Nucleus accumbens (tissue), 56 donors: ENCODE measurements around the gene PHF21A.
"Not testable (repeated sequence)": the region's sequence is repeated elsewhere in the genome, so short reads cannot be mapped to it uniquely, and the experiment has no call there.

Source experiments
- DNase-seq, 56 donors: peaks; one replicate each; lab custom pipeline; 2025; lab: John Stamatoyannopoulos, UW

Gene PHF21A

DNA sequence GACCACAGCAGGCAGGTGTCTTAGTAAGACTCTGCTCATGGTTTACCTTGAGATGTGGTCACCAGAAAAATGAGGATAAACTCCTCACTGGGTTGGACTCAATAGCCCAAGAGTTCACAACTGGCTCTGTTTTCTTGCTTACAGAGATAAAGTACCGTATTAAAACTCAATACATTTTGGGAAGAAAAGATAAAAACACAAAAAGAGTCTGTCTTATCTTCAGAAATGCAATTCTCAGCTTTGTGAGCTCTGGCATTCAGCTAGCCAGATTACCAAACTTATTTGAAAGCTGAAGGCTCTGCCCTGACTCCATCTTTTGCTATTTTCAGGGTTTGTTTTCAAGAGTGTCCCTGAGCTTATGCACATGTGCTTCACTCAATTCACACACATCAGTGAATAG, 75.4 kb downstream of the PHF21A start:
- no peak for DNase-seq

DNA sequence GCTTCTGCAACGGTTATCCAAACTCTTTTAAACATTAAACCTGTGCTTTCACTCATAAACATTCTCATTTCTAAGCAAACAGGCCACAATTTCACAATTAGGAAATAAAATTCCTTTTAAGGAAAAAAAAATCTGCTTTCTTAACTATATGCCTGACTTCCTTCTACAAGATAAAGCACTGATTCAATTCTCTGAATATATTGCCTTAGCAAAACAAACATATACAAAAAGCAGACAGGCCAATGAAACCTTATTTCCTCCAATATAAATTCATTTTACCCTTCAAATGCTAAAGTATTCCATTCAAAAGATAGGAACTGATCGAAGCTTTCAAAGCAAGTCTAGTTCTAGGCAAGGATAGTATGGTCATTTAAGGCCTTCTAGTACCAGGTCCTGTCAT, 76.7 kb downstream of the PHF21A start:
- DNase-seq = no peak

DNA sequence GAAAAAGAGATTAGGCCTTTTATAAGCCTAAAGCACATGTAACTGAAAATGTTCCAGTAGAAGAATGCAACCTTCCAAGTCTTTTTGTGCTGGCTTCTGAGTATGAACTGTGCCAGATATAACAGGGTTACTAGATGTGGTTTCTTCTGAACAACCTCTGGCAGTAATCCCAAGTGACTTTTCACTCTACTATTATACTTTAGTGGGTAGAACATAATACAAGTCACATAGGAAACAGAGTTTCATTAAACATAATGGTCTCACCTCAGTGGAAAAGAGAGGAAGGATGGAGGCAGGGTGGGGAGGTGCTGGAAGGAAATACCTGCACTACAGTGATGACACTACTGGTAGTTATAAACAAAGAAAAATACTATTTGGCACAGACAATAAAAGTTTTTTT, 81.3 kb downstream of the PHF21A start:
- DNase-seq = no peak

DNA sequence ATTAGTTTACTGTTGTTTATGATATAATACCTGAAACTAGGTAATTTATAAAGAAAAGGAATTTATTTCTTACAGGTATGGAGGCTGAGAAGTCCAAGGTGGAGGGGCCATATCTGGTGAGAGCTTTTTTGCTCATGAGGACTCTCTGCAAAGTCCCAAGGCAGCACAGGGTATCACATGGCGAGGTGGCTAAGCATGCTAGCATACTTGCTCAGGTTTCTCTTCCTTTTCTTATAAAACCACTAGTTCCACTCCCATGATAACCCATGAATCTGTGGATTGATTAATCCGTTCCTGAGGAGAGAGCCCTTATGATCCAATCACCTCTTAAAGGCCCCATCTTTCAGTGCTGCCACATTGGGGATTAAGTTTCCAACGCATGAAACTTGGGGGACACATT, 82.7 kb downstream of the PHF21A start:
- DNase-seq = no peak

DNA sequence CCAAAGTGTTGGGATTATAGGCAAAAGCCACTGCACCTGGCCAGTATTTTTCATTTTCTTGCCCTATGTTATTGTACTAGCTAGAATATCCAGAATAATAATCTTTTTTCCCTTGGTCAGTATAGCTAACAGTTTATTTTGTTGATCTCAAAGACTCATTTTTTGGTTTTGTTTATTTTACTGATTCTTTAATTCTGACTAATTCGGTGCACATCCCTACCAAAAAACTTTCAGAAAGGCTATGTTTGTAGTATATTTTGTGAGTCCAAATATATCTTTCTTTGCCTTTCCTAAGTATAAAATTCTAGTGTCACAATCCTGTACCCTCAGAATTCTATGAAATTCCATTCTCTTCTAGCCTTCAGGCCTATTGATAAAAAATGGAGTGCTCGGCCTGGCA, 84.3 kb downstream of the PHF21A start:
- no peak for DNase-seq

DNA sequence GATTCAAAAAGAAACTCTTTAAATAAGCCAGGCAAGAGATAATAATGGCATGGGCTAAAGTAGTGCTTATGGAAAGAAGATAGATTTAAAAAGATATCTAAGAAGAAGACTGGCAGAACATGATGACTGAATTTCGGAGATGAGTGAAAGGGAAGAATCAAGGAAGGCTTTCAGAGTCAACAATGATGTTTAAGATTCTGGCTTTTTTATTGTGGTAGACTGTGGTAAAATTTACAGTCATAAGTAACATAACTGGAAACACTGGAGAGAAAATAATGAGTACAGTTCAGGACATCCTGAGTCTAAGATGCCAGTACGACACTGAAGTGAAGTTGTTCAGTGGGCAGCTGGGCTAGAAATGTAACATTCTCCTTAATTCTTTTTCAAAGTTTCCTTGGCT, 85.2 kb downstream of the PHF21A start:
- no peak for DNase-seq

DNA sequence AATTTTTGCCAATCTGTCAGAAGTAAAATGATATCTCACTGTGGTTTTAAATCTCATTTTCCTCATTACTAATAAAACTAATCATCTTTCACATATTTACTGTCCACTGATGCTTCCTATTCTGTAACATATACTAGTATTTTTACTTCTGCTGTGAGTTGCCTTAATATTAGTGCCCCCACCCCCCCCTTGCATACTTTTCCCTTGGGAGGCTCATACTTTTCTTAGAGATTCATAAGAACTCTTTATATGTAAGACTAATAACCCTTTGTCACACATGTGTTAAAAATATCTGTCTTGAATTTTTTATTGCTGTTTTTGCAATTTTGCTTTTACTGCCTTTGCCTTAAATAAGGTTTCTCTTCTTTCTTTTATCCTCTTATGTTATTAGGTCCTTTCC, 87.2 kb downstream of the PHF21A start:
- no peak for DNase-seq

DNA sequence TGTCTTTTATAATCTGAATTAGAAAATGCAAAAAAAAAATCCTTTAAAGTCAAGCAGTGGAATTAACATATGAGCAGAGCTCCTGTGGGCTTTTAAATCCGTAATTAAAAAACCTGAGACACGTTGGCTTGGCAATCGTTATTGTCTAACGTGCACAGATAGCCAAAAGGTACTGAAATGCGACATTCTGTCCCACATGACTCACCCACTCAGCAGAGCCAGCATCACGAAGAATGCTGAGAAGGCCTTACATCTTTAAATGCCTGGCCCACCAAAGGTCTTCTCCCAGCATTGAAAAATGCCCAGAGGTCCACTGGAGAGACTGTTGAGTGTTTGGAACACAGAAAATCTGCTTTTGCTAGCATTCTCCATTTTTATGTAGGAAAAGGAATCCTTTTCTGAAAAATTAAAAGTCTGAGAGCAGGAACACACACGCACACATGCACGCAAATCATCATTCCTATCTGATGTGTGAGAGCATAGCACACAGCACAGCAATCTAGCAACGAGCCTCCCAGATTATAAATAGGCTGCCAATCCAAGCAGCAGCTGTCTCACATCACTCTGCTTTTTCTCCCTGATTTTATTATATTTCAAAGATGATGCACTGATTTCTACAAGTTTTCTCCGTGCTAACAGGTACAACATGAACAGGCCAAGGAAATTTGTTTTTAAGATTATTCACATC, 94.5 kb downstream of the PHF21A start:
- peak in 15 of 56 donors; percentile 4 to 53 (median 21) for DNase-seq

DNA sequence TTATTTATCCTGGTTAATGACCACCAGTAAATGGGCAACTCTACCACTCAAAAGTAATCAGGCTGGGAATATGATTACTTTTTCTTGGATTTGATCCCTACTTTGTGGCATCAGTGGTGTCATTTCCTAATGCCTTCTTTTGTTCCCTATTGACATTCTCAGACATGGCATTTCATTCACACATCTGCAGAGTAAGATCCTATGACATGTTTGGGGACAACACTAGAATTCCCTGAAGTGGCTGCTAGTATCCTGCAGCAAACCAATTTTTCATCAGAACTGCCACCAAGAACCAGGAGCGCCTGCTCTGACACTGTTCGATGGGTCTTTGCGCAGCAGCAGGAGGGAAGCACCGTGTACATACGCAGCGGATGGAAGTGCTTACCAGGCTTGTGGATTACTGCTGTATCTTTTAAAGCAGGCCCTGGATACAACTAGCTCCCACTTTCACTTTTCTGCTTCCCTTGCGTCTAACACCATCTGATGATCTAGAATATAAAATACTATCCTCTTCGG, 101.1 kb downstream of the PHF21A start:
- no peak for DNase-seq

DNA sequence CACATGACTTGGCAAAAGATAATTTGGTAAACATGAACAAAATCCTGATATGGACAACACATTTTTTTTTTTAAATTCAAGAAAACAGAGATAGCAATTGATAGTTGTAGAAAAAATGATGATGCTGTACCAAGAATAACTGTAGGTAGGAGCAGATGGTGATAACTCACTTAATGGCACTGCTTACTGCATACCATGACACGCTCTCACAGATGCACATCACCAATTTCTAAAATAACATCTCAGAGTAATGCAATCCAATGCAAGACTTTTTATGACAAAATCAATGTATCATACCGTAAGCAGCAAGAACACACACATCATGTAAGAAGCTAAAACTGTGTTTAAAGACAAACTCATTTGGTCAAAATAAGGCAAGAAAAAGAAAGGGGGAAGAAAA, 102.6 kb downstream of the PHF21A start:
- no peak for DNase-seq

DNA sequence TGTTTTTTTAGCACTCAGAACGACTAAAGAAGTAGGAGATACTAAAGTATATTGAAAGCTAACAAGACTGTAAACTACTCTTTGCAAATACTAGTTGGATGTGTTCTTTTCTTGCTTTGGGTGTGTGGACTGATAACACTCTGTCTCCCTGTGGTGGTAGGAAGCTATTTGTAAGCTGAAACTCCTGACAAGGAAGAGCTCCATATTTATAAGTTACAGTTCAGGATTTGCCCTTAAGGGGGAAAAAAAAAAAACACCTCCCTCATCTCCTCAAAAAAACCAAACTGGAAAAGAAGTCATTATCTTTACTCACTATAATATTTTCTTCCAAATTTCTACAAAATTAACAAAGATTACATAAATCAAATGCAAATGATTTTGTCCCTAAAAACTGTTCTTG, 103.9 kb downstream of the PHF21A start:
- DNase-seq = no peak

DNA sequence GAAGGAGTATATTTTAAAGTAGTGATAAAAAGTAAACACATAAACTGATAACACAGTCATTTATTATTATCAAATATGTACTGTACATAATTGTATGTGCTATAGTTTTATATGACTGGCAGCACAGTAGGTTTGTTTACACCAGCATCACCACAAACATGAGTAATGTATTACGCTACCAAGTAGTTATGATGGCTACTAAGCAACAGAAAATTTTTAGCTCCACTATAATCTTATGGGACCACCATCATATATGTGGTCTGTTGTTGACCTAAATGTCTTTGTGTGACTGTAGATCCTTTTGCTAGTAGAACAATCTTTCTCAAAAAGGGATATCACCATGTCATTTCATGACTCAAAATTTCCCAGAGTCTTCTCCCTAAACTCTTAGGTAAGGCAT, 105.3 kb downstream of the PHF21A start:
- DNase-seq = no peak

DNA sequence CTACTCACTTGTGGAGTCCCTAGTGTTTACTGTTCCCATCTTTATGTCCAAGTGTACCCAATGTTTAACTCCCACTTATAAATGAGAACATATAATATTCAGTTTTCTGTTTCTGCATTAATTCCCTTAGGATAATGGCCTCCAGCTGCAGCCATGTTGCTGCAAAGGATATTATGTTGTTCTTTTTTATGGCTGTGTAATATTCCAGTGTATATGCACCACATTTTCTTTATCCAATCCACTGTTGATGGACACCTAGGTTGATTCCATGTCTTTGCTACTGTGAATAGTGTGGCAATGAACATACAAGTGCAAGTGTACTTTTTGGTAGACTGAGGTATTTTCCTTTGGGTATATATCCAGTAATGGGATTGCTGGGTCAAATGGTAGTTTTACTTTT, 107.1 kb downstream of the PHF21A start:
- not testable (repeated sequence) for DNase-seq

DNA sequence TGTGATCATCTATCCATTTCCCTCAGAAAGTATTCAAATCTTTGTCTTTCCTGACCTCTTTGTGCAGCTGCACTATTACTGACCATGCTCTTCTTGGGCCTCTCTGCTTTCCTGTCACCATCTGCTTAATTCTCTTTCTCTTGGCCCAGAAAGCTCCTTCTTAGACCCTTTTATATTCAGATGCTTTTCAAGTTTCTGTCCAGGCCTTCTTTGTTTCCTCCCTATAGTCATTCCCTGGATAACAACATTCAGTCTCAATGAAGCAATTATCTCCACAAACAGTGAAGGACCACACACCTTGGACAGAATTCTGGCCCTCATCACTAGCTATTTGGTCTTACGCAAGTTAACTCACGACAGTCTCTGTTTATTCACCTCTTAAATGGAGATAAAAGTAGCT, 109.1 kb downstream of the PHF21A start:
- DNase-seq = no peak

DNA sequence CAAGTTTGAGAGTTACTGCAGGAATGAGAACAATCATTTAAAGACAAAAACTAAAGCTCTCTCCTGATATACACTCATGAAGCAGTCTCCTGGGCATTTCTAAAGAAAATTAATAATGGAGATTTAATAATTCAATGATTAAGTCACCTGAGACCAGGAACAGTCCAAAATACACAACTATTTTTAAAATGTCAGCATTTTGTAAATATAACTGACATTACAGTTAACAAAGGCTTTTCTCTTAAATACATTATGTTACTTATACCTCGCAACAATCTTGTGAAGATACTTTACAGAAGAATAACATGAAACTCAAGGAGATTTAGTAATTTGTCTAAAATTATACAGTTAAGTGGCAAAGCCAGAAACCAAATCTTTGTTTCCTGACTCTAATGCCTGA, 111.2 kb downstream of the PHF21A start:
- no peak for DNase-seq

DNA sequence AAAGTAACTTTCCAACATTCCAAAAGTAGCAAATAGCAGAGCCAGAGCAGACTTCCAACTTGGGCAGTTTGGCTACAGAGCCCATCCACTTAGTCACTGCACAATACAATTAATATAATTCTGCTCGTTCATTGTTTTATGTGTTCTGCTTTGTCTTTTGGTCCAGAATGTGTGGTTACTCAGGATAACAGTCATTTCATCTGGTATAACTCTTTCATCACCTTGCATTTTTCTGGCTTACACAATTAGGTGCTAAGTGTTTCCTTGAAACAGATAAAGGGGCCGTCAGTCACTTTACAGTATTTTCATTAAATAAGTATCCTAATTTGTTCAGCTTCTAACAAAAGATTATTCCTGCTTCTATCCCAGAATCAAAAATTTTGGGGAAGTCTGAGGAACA, 111.6 kb downstream of the PHF21A start:
- no peak for DNase-seq

DNA sequence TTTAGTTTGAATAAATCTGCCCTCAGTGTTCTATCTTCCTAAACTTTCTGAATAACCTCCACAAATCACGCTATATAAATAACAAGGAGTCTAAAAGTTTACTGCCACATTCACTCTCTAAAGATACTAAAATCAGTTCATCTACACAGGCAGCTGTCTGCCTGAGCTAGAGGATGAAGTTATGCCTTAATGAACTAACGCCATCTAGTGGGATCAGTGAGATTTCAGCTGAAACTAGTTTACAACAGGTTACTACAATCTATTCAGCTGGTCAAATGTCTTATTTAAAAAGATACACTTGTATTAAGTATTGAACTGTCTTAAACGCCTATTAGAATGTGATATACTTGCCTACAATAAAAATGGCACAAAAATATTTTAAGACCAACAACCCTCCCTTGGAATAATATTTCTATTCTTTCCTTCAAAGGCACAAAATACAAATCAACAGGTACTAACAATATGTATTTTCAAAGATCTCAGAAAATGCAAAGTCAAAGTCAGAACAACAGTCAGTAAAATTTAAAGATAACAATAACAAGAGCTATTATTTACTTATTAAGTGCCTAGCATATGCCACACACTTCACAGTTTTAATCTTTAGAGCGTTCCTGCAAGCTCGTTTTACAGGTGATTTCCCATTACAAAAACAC, 114.7 kb downstream of the PHF21A start:
- peak in 8 of 56 donors; percentile 2 to 51 (median 24) for DNase-seq

DNA sequence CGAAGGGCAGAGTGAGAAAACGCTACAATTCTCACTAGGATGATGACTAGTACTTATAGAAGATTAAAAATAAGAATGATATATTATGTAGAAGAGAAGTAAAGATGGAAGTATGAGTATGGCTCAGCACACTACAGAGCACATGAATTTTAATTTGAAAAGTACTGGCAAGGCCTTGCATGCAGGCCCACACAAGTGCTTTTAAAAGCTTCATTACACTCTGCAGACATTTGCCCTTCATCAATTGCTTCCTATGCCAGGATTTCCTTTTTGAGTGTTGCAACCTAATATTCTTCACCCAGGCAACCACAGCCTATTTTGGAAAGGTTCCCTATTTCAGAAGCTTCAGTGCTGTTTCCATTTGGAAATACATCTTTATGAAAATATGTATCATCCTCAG, 117.7 kb downstream of the PHF21A start:
- DNase-seq = peak in 2 of 56 donors; percentile 4 to 6

DNA sequence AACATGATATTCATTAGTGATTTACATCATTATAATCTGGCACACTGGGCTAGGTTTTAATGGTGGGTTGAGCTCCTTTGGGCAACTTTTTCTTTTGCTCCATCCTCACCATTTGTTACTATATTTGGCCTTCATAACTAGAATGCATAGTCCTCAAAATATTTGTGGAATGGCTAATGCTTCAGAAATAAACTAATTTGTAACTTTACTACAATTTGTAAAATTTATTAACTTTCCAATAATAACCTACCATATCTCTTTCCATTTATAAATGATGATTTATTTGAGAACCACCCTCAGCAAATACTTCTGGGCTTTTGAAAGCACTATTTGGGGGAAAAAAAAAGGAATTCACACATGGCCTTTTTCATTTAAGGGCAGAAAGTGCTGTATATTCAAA, 119.1 kb downstream of the PHF21A start:
- DNase-seq = no peak

DNA sequence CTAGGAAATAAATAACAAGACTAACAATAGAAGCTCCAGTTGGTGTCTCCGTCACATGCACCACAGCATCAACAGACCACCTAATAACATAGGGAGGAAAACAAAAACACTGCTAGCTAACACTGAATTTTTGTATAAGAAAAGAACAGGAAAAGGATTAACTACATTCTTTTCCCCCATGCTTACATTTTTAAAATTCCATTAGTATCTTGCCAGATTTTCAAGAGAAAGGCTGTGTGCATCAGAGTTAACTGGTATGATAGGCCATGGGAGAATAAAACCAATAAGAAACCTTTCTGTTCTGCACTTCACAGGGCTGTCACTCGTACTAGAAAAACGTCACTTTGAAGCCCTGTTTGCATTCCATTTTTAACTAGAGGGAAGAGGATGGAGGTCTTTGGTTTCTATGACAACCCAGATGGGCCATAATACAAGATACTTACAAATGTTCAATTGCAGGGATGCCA, 119.8 kb downstream of the PHF21A start:
- no peak for DNase-seq

DNA sequence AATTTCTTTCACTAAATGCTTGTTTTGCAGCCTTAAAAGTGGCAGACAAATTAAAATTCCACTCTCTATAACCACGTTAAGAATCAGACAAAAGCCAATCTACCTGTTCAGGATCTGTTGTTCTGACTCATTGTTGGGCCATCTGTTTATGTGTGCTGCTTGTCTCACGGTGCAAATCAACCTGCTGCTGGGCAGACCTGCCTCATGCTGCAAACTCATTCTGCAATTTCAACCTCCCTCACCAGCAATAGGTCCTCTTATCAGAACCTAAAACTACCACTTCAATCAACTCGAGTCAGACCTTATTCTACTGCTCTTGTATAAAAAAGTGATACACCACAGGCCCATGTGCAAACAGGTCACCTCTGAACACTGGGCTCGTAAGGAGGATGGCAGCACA, 123.7 kb downstream of the PHF21A start:
- DNase-seq = no peak

DNA sequence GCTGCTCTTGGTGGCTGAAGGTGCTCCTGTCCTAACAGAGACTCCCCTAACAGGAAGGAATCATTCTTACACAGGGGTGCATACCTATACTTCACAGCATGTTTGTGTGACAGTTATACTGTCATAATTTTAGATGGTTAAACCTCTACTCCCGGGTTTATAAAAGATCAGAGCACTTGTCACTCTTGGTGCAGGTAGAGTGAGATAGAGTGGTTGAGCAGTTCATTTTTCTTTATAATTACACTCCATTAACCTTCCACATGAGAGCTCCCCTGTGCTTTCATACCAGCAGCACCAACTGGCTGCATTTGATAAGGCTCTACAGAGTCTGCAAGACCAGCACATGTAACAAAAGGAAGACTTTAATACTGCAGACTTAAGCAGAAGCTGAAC, 125.9 kb downstream of the PHF21A start:
- DNase-seq = no peak
